Measurements from ENCODE around the gene LSP1.

LSP1 gene

DNA sequence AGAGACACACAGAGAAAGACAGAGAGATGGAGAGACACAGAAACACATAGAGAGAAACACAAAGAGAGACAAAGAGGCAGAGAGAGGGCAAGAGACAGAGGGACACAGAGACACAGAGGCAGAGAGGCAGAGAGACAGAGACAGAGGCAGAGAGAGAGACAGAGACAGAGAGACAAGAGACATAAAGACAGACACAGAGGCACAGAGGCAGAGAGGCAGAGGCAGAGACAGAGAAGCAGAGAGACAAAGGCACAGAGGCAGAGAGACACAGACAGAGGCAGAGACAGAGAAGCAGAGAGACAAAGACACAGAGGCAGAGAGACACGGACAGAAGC is 7.8 kb upstream of the LSP1 start:
- no peak for DNase-seq (ENCODE audit: low read depth, low spot score)
- in situ Hi-C loops (cut with HindIII; ENCODE audit: low sequenced_read_pairs), result no loop called here
- no peak overlapping the region for H3K4me3 ChIP-seq (ENCODE audit: low read depth, low read length)
- TF ChIP-seq, protein P1, sequence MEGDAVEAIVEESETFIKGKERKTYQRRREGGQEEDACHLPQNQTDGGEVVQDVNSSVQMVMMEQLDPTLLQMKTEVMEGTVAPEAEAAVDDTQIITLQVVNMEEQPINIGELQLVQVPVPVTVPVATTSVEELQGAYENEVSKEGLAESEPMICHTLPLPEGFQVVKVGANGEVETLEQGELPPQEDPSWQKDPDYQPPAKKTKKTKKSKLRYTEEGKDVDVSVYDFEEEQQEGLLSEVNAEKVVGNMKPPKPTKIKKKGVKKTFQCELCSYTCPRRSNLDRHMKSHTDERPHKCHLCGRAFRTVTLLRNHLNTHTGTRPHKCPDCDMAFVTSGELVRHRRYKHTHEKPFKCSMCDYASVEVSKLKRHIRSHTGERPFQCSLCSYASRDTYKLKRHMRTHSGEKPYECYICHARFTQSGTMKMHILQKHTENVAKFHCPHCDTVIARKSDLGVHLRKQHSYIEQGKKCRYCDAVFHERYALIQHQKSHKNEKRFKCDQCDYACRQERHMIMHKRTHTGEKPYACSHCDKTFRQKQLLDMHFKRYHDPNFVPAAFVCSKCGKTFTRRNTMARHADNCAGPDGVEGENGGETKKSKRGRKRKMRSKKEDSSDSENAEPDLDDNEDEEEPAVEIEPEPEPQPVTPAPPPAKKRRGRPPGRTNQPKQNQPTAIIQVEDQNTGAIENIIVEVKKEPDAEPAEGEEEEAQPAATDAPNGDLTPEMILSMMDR (IDR thresholded peaks at IDR 0.05; ENCODE audit: low read depth, low read length), result no peak

DNA sequence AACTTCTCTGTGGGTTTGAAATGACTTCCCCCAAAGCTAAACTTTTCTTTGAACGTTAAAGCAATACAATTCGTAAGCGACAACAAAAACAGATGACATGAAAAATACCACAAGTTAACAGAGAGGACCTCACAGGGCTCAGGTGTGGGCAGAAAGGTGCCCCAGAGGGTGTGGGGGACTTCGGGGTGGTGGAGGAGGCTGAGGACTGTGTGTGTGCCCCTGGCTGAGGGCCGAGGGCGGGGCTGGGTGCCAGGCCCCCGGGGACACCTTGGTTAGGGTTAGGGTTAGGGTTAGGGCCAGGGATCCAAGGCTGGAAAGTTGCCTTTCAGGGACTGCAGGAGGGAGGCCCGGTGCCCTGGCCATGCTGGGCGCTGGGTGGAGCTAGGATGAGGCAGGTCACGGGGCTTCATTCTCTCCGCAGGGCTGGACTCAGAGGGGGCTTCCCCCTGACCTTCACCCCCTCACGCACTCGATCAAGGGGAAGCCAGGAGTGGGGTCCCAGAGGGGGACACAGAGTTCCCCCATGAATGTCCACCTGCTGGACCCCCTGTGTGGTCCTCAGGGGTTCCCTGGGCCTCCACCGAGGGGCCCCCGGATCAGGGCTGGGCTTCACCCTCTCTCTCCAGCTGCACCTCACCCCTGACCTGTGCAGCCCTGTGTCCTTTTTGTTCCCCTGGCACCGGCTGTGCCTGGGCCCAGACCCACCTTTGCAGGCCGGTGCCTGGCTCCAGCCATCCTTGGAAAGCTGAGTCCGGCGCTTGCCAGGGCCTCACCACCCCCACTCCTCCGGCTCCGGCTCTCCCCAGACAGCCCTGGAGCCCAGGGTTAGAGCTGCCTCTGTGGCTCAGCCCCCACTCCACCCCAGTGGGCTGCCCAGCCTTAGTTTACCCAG is 7.1 kb upstream of the LSP1 start:
- no peak overlapping the region for H3K4me3 ChIP-seq (ENCODE audit: low read depth, low read length)
- no peak for DNase-seq (ENCODE audit: low read depth, low spot score)
- in situ Hi-C loops (cut with HindIII; ENCODE audit: low sequenced_read_pairs), result no loop called here
- TF ChIP-seq, protein P1 (IDR thresholded peaks at IDR 0.05; ENCODE audit: low read depth, low read length), result no peak

DNA sequence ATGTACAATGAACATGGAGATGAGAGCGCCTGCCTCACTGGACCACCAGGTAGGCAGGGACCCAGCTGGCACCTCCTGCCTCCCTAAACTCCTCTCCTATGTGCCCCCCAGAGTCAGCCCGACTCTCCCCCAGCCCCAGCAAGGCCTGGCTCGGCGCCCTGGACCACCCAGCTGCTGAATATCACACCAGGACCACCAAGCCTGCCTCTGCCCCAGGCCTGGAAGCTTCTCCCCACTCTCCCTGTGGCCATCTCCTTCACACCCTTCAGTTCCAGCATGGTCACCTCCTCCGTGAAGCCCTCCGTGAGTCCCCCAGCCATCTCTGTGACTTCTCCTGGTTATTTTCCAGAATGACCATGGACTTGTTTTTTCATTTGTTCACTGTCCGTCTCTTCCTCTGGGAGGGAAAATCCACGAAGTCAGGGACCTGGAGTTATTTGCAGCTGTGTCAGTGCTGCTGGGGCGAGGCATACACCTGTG is 6.4 kb upstream of the LSP1 start:
- TF ChIP-seq, protein P1 (IDR thresholded peaks at IDR 0.05; ENCODE audit: low read depth, low read length), result no peak
- no peak for DNase-seq (ENCODE audit: low read depth, low spot score)
- in situ Hi-C loops (cut with HindIII; ENCODE audit: low sequenced_read_pairs), result no loop called here
- no peak overlapping the region for H3K4me3 ChIP-seq (ENCODE audit: low read depth, low read length)

DNA sequence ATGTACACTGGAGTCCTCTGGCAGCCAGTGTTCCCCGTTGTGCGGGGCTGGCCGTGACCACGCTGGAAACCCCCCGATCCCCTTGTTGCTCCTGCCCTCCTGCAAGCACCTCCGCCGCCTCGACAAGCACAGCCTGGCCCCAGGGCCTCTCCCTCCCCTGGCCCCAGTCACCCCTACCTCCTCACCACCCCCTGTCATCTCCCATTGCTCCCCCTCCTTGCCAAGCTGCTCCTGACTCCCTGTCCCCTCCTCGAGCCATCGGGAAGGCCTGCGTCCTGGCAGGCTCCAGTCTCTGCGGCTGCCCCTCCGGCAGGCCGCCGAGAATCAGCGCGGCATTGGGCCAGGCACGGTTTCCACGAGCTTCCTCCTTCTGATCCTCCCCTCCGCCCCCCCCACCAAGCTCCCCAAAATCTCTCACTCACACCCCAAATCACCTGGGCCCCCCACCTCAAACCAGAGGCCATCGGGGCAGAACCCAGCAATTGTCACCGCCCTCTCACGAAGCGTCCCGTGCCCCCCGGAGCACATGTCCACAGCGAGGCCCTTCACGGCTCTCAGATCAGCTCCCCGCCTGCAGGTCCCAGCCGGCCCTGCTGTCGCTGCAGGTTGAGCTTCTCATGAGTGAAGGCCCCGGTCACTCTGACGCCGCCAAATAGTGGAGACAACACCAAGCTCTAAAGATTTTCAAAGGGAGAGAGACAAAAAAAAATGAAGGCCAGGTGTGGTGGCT is 5.7 kb upstream of the LSP1 start:
- no peak overlapping the region for H3K4me3 ChIP-seq (ENCODE audit: low read depth, low read length)

DNA sequence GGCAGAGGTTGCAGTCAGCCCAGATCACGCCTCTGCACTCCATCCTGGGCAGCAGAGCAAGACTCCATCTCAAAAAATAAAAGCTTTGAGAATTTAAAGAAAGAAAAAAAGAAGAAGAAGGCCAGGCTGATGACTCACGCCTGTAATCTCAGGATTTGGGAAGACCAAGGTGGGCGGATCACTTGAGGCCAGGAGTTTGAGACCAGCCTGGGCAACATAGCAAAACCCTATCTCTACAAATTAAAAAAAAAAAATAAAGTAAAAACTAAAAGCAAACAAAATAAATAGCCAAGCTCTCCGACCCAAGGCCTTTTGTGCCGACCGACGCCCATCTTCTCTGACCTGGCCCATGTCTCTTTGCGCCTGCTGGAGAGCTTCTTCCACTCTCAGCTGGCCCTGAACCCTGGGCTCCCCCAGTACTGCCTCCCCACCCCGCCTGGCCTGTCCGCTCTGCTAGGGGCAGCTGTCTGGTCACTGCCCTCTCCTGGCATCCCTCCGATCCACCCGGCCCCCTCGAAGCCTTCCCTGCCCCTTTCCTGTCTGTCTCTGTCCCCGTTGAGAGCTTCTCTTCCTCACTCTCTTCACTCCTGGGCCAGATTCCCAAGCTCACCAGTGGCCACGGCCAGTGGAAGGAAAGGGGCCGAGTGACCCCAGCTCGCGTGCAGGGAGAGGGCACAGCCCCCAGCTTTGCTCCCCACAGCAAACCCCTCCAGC is 4.8 kb upstream of the LSP1 start:
- TF ChIP-seq, protein P1 (IDR thresholded peaks at IDR 0.05; ENCODE audit: low read depth, low read length), result no peak
- no peak overlapping the region for H3K4me3 ChIP-seq (ENCODE audit: low read depth, low read length)
- in situ Hi-C loops (cut with HindIII; ENCODE audit: low sequenced_read_pairs), result no loop called here
- DNase-seq (ENCODE audit: low read depth, low spot score), result no peak

More for the DNA sequence above, 5.7 kb upstream of the LSP1 start:
- TF ChIP-seq, protein P1 (IDR thresholded peaks at IDR 0.05; ENCODE audit: low read depth, low read length), result no peak
- in situ Hi-C loops (cut with HindIII; ENCODE audit: low sequenced_read_pairs), result no loop called here
- no peak for DNase-seq (ENCODE audit: low read depth, low spot score)

DNA sequence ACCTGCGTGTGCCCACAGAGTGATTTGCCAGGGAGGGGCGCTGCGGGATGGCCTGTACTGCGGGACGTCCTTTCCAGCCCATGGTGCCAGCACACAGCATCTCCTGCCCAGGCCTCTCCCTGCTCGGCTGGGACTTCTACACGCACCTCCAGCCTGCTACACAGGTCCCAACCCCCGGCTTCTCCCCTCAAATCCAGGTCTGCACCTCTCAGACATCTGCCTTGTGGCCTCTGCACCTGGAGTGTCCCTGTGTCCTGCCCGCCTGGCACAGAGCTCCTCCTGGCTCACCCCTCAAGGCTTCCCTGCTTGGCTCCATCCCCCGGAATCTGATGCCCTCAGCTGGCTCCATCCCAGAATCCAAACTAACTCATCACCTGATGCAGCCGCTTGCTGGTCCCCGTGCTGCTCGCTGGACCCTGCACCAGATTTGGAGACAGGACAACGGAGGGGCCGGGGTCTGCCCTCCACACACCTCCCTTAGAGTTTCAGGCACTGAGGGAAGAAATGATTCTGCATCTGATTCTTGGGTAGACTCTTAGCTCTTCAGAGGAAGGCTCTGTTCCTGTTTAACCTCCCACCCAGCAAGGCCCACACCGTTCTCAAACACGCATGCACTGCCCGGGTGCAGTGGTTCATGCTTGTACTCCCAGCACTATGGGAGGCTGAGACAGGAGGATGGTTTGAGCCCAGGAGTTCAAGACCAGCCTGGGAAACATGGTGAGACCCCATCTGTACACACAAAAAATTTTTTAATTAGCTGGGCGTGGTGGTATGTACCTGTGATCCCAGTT is 4.0 kb upstream of the LSP1 start:
- in situ Hi-C loops (cut with HindIII; ENCODE audit: low sequenced_read_pairs), result no loop called here
- TF ChIP-seq, protein P1 (IDR thresholded peaks at IDR 0.05; ENCODE audit: low read depth, low read length), result no peak
- no peak for DNase-seq (ENCODE audit: low read depth, low spot score)
- H3K4me3 ChIP-seq (ENCODE audit: low read depth, low read length), result no peak overlapping the region

Data from astrocyte of the spinal cord (primary cell).